NCI-H1092 treated with DMSO at 0.1 percent for 48 hours (cell line): ENCODE results near the gene HOXA6.

ENCODE experiments used
- DNase-seq: peaks from one replicate; lab custom pipeline; 2025; lab: John Stamatoyannopoulos, UW

Gene HOXA6

DNA sequence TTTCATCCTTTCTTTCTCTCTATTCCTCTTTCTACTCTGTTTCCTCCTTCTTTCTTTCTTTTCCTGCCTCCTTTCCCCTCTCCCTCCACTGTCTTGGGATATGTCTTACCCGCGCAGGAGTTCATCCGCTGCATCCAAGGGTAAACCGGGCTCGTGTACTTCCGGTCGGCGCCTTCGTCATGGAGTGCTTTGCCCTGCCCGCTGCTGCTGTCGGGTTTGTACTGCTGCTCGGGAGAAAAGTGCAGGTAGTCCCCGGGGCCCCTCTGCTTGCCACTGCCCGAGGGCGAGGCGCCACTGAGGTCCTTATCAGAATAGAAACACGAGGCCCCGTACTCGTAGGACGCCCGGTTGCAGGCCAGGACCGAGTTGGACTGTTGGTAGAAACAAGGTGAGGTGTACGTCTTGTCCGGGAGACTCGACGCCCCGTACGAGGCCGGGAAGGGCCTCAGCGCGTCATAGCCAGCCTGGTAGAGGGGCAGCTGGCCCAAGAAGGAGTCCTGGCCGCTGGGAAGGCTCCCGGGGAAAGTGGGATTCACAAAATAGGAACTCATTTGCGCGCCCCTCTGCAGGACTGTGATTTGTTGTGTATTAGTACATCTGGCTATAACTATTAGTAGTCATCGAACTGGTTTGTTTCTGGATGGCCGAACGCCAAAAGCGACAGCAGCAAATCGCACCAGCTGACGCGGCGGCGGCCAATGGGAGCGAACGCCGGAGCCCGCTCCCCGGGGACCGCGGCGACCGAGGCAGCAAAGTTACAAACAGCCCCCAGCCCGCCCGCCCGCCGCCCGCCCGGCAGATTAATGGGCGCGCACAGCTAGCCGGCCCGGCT lies at the start of gene HOXA6:
TSS of gene HOXA6 (minus strand) at position 576 of the 832 bp plus-strand sequence. CDS start at position 551, 25 bp downstream.
- no peak for DNase-seq

DNA sequence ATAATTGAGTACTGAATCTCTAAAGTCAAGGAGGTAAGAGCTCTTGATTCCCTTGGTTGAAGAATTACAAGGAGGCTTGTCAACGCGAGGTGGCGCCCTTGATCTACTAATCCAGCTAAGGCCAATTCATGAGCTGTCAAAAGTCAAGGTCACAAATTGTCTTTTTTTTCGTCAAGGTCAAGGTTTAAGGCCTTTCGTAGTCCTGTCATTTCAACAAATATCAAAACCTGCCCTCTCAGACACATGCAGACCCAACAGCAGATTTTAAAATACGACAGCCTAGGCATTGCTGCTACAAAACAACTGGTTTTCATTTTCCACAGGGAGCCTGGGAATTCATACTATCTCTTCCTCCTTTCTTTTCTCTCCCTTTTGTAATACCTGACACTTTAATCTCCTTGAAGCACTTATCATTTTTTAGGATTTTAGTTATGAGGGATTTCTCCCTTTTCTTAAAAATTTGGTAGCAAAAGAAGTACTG lies 48.8 kb upstream of the HOXA6 start:
- no peak for DNase-seq

DNA sequence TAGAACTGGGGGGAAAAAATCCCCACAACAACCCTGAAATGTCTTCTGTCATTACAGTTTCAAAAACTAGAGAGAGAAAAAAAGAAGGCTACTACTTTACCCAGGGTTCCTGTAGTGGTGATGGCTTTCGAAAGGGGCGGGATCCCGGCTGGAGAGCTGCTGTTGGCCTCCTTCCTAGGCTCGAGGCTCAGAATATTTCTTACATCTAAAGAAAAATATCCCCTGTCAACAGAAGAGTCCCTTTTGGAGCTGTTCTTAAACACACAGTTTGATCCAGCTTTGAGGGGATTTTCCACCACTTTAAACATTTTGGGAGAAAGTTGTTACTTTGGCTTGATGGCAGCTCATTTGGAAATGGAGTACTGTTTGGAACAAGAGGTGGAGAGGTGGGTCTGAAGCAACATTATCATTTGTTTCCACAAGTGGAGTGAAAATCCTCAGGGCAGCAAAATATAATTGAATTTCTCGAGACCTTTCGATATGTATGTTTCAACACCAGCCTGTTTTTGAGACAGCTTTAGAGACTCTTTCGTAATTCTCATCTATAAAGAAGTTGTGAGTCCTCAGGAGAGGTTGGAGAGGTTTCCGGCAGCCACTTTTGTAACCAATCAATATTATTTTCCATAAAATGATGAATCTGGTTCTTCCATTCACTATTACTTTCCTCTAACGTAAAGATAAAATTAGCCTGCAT lies 47.3 kb upstream of the HOXA6 start:
- no peak for DNase-seq

DNA sequence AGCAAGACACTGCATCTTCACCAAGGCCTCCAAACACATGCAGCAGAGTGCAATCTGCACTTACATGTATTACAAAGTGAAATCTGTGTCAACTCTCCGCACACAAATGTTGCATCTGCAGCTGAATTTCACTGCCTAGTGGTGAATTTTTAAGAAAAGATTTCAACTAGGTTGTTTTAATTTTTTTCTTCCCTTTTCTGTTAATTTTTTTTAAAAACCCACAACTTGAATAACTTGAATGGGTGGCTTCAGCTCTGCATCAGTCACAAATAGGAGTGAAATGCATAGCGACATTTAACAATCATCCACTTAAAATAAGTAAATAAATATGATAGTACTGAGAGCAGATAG lies 46.4 kb upstream of the HOXA6 start:
- DNase-seq: no peak

DNA sequence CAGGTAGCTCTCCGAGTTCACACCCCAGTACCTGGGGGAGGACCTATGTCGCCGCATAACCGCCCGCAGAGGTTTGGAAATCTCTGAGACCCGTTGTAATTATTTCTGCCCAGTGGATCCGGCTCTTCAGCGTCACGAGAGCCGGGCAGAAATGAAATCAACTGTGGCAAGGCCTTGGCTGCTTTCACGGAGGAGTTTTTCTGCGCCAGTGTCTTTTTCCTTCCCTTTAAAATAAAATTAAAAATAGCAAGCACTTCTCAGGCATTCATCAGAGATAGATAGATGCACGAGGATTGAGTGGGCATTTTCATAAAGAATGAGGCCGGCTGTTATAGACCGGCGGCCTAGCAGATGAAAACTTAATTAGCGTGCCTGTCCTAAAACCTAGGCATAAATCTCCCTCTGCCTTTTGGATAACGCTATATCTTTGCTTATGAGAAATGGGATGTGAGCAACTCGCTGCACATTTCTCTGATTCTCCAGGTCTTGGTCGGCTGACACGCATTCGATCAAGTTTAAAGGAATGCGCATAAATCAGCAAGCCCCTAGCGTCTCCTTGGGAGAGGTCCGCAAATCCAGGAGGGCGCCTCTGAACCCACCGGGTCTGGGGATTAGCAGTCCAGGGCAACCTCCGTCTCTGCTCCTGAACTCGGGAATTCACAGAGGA lies 45.9 kb upstream of the HOXA6 start:
- no peak for DNase-seq

DNA sequence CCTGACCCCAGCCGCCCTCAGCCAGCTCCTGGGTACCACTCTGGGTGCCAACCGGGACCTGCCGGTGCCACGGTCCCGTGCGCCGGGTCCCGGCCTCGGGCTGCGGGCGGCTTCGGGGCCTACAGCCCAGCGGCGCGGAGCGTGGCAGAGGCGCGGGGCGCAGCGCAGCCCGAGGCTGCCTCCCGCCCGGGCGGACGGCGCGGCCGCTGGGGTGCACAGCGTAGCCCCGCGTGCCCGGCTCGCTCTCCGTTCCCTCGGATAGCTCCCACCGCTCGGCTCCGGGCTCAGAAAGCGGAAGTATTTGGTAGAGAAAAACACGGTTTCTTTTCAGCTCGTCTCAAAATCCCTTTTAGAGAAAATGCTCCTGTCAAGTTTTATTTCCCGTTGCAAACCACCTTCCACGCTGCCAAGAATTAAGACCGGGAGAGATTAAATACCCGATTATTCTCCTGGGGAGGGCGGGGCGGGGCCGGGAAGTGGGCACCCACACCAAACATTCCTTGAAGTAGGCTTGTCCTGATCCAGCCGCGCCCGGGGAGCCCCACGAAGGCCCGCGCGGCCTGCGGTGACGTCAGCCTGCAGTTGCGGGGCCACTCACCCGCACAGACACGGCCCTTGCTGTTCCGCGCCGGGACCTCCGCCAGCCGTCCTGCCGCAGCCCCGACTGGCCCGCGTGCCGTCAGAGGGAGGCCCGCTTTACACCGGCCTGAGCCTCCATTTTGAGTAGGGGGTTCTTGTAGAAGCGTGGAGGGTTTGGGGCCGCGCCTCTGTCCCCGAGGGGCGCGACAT lies 45.2 kb upstream of the HOXA6 start:
- no peak for DNase-seq

DNA sequence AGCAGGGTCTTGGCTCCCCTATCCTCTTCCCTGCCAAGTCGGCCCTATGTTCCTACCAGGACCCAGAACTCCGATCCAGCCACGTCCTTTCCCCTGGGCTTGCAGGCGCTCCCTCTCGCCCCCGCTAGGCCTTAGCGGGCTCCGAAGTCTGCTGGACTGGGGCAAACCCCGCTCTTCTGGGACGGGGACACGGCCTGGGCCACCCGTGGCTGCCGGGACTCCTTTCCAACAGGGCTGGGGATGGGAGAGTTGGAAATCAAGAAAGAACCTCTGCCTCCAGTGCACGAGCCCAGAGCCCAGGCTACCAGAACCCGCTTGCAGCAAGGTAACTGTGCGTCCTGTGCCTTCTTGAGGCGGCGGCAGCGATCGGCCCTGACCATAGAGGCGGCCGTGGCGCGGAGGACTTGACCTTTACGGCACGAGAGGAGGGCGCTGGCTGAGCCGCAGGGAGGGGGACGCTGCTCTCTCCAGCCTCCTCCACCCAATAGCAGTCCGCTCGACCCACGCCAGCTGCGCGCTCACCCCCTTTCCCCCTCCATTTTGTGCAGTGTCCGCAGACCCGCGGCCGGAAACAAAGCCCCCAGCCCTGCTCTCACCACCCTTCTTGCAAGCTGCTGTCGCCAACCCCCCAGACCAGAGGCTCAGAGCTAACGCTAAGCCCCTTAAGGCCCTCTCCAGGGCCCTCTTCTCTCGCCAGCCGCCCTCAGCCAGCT lies 44.4 kb upstream of the HOXA6 start:
- DNase-seq: no peak

DNA sequence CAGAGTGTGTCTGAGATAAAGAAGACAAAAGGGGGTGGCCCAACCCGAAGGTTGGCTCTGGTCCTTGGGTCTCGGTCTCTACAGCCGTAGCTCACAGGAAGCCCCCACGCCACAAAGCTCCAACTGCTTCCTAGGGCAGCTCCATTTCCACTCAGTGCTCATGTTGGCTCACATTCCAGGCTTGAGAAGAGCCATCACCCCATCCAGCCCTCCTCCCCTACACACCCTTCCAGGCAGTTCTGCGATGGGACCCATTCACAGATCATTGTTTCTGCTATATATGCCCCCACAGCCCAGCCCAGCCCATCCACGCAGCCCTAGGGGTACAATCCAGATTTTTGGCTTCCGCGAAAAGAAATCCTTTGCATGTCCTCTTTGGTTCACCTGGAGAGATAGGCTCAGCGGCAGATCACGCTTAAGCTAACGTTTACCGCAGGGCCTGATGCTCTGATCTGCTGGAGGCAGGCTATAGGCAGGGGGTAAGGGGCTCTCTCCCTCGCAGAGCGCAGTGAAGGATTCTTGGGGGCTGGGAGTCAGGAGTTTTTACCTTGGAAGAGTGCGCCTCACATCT lies 43.7 kb upstream of the HOXA6 start:
- no peak for DNase-seq

DNA sequence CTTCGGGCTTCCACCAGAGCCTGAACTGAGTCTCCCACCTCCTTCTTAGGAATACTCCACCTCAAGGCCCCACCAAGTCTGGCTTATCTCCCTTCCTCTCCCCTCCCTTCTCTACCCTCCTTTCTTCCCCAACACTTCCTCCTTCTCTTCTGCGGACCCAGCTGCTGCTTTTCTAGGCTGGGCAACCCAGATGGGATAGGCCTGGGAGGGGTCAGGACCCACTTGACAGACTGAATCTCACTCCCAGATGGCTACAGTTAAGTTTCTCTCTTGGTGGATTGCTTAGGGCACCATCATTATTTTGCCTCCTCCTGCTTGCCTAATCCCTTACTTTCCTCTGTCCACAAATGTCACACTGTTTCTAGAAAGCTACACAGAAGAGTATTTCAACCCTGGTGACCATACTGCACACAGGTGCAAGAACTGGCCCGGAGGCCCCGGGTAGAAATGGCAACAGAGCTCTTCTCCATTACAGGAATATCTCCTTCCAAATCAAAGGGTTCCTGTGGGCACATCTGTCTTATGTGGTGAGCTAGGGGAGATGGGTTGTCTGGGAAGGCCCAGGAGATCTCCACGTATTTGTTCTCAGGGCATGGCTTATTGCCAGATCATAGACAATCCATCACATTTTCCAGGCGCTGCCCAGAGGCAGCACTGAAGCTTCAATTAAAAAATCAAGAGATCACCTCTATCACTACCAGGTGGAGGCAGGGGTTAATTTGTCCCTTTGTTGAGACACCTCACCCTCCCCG lies 42.6 kb upstream of the HOXA6 start:
- no peak for DNase-seq

DNA sequence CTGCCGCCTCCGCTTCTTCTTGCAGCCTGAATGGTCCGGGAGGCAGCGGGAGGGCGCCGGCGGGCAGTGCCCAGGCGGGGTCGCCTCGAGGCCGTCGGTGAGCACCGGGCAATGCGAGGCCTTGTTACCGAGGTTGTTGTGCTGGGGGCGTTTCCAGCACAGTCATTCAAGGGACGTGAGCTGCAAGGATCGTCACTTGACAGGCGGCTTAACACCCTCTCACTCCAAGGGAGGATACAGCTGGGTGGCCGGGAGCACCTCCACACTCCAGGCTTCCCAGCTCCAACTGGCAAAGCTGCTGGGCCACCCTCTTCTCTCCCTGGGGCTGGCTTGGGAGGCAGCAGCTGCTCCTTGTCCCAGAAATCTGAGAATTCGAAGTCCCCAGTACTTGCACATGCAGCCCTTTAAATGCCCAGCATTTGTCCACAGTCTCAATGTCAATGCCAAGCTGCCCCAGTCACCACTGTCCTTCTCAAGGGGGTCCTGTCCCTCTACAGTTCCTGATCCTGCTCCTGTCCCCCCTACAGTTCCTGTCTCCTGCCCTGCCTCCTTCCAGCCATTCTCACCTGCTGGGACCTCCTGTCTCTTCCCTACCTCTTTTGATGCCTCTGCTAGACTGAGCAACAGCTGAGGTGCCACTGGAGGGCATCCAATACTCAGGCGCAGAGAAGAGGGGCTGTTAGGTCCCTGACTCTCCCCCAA lies 41.9 kb upstream of the HOXA6 start:
- no peak for DNase-seq

DNA sequence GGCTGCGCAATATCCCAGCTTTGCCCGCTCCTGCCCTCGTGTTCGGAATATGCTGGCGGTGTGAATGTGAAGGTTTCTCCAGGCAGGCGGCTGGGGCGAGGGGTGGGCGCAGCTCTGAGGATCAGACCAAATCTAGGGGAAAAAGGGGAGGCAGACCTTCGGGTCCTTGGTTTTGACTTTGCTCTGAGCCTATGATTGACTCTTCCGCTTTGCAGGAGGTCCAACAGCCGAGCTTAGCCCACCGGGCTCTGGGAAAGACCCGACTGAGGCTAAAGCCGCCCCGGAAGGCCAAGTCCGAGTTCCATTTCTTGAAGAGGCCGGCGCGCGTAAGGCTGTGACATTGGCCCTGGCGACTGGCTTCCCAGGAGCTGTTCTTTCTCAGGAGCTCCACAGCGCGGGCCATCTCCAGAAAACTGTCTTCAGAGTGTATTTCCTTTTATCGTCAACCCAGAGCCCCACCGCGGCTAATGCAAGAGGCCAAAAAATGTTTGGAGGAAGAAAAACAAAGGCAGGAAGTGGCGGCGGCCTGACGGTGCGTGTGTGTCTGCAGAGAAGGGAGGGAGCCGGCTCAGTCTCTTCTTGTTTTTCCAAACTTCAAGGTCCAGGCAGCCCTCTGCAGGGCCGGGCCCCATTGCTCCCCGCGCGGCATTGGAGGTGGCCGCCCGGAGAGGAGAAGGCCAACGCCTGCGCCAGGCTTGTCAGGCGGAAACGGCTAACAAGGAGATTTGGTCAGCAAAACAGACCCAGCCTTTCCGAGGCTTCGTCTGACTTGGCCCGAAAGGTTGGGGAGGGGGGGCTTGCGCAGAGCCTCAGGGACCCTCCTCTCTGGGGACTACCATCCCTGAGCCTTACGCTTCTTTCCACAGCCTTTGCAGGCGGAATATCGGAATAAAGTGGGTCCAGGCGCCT lies 41.1 kb upstream of the HOXA6 start:
- DNase-seq: no peak

DNA sequence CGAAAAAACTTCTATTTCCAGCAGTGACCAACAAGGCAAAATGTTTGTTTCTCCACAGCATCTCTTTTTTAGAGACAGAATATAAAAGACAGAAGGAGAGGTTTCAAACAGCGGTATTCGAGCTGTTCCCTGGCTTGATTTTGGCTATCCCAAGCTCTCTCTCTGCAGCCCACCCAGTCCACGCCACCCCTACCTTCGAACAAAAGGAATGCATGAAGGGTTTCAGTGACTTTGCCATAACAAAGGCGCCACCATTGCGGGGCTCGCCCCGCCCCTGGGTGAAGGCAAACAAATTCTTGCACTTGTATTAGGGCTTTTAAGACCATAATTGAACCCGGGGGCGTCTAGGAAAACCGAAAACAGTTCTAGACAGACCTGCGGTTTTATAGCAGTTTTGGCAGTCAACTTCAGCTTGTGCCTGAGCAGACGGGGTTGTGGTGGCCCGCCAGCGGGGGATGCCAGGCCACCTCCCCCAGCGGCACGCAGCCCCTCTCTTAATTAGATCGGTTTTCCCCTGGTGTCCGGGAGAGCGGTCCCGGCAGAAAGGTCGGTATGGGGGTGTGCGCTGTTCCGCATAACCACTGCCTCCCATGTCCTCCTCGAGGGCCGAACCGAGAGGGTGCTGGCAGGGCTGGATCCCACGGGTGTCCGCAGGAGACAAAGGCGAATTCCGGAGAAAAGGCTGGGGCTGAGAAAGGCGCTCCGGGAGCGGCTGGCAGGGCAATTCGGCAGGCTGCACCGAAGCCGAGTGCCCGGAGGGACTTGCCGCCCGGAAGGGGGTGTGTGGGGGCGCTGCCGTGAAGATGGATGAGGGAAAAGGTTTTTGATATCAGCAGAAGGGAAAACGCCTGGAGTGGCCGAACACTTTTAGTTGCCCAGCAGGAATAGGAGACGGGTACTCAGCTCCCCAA lies 40.2 kb upstream of the HOXA6 start:
- DNase-seq: no peak

DNA sequence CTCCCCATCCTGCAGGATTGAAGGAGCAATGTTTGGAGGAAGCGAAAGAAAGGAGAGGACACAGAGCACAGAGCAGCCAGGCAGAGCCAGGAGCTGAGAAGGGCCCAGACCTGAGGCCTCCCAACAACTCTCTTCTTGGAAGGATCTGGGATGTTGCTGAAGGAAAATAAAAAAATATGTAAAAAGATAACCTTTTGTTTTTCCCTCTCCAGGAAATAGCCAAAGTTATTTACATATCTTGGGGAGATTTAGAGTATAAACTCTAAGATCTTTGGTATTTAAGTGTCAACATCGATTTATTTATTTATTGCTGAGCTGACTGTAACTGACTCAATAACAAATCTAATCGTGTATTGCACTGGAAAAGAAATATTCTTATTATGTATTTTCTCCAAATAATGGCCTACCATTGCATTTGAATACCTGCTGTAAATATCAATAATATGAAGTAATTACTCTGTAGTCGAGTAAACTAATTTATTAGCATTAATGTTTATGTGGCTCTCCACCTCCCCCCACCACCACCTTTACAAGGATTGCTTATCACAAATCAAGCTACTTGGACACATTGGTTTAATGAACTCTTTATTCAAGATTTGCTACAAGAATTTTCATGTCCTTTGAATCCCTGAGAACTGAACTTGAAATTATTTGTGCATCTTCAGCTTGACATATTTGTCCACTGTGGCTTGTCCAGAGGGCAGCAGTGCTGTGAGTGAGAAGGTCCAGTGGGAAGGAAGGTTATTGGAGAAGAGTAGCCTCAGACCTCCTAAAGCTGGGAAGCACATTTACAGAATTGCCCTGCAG lies 39.3 kb upstream of the HOXA6 start:
- no peak for DNase-seq

DNA sequence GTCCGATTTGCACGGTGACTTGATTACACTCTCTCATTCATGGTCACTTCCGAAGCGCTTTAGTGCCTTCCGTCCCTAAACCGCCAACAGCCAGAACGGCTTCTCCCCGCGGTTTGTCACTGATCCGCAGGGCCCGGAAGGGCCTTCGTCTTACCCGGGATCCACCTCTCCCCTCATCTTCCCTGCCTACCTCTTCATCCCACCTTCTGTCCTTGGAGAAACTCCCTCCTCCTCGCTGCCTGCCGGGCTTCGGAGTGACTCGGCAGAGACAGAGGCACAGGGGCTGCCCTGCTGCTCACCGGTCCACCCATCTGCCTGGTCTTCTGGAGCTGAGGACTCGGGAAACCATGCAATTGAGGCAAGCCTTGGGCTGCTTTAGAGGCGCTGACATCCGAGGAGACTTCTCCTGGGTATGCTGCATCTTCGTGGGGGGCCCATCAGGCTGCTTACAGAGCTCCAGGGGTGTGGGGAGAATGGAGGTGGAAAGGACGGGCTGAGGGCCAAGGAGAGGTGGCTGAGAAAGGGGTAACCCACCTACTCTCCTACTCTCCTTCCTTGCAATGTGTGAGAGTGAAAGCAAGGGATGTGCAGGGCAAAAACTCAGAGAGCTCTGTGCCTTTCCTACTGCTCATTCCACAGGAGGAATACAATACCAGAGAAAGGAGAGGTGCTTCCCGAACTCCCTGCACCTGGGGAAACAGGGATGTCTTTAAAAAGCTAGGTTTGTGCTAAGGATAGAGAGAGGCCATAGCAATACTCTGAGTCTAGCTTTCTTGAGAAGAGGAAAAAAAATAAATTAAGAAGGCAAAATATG lies 38.5 kb upstream of the HOXA6 start:
- no peak for DNase-seq

DNA sequence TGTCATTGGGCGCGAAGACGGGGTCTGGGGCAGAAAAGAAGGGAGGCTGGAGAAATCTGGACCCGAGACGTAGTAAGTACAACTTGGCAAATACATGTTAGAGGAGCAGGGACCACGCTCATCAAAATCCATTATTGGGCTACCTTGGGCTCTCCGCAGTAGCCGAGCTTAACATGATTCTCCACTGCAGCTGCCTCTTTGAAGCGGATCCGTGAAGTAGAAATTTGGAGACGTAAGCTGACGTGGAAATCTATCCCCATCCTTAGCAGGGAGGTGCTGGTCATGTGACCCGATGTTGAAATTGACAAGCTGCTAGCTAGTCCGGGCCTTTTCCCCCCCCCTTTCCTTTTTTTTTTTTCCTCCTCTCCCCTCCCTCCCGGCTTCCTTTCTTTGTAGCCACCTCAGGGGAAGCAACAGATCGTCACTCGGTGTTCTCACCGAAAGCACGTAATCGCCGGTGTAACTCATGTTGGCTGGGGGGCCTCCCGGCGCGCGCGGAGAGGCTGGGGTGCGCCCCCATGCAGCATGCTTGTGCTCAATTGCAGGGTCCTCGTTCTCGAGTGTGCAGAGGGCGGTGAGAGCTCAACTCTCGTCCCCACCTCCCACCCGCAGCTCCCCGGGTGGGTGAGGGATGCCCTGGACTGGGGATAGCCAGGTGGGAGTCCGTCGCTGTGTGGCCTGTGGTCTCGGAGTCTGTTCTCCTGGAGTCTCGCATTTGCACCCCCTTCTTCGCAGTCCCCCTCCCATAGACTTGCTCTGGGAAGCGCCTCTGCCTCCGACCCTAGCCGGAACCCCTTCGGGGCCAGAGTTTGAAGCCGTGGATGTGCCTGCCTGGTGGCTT lies 37.7 kb upstream of the HOXA6 start, which contains the start of gene HOXA11:
TSS of gene HOXA11 (minus strand) at position 220 of the 841 bp plus-strand sequence. CDS start at position 132, 88 bp downstream.
- no peak for DNase-seq
